HCT116 (cell line): ENCODE results near the gene GAS2L2. TPM values are rescaled to one million over a fixed set of nuclear protein-coding genes. Genes with fewer than 3 reads are reported as not detected.

Source experiments
- ATAC-seq: fragments of 200-7000 bp; cut with Tn5 transposase; 2 replicates; pipeline ENCODE4 v1.9.1; 2020; ENCODE audit warnings: mild to moderate bottlenecking, moderate library complexity
- BruUV-seq: library from RNA; stranded (reverse); fragments of 400-500 nt; replicated peaks from 2 replicates; lab custom pipeline; 2021; lab: Mats Ljungman, UMichigan
- CTCF ChIA-PET: fragments of 300-600 bp; sonication (Branson Sonifier 250); formaldehyde crosslinking; loops from one replicate; lab custom pipeline; 2021; ENCODE audit warnings: antibody characterized with exemption; lab: Charles Lee
- POLR2A ChIA-PET: fragments of 300-600, 350-600 bp; sonication (Branson Sonifier 250); formaldehyde crosslinking; loops from one replicate; lab custom pipeline; 2021; ENCODE audit warnings: antibody characterized with exemption; lab: Charles Lee
- RAD21 ChIA-PET, 2 experiments: fragments of 300-600 bp; sonication (Branson Sonifier 250); formaldehyde crosslinking; loops; one replicate each; lab custom pipeline; 2023; ENCODE audit warnings: low total read pairs in 2 of 2; ENCODE audit not compliant: uncharacterized antibody in 2 of 2, unreplicated experiment in 2 of 2, low non-redundant PET in 1 of 2; lab: Charles Lee
- DNase-seq: peaks from one replicate; pipeline ENCODE4 v3.0.0-alpha.2; 2010; ENCODE audit warnings: low read depth, low spot score
- H2AFZ ChIP-seq: fragments of 200-600 bp; shearing (Covaris generic), sonication (generic); 2 replicates; pipeline ENCODE4 v1.6.1; 2017; ENCODE audit warnings: low read depth, mixed run types, mixed read lengths, antibody characterized with exemption, low read length; ENCODE audit not compliant: poor library complexity, severe bottlenecking
- H3K27ac ChIP-seq: 2 replicates; pipeline ENCODE4 v1.5.1; 2012; ENCODE audit warnings: low read depth, low read length
- H3K27me3 ChIP-seq: fragments of 200-600 bp; sonication (generic); 2 replicates; pipeline ENCODE4 v1.6.1; 2016; ENCODE audit warnings: mixed run types, low read length, mixed read lengths; ENCODE audit not compliant: insufficient read depth
- H3K36me3 ChIP-seq, 2 experiments: fragments of 200-500 bp in 1 of 2; fragments of 200-600 bp in 1 of 2; sonication (Bioruptor generic) in 1 of 2; sonication (generic) in 1 of 2; 2 replicates each; pipeline versions ENCODE4 v1.5.1 to v1.6.1; 2014 to 2016; ENCODE audit warnings: low read length in 2 of 2, inconsistent platforms in 1 of 2, mixed read lengths in 1 of 2, mixed run types in 1 of 2; ENCODE audit not compliant: insufficient read depth in 2 of 2, control insufficient read depth in 1 of 2
- H3K4me1 ChIP-seq, 2 experiments: fragments of 200-600 bp in 1 of 2; sonication (generic) in 1 of 2; 2 replicates each; pipeline versions ENCODE4 v1.5.1 to v1.6.1; 2012 to 2017; ENCODE audit warnings: low read length in 2 of 2, inconsistent platforms in 1 of 2, mild to moderate bottlenecking in 1 of 2, mixed read lengths in 1 of 2, mixed run types in 1 of 2, moderate library complexity in 1 of 2; ENCODE audit not compliant: insufficient read depth in 2 of 2, control insufficient read depth in 1 of 2
- H3K4me2 ChIP-seq: fragments of 200-600 bp; sonication (generic); 2 replicates; pipeline ENCODE4 v1.6.1; 2017; ENCODE audit warnings: mixed run types, low read length, mixed read lengths
- H3K4me3 ChIP-seq, 2 experiments: fragments of 200-600 bp in 1 of 2; sonication (generic) in 1 of 2; replicated peaks in 1 of 2; 2 replicates each; pipeline ENCODE4 v1.5.1; 2011 to 2016; ENCODE audit warnings: low read length in 2 of 2, control low read depth in 1 of 2, low read depth in 1 of 2, mild to moderate bottlenecking in 1 of 2, mixed read lengths in 1 of 2, mixed run types in 1 of 2
- H3K79me2 ChIP-seq: fragments of 200-600 bp; sonication (generic); 2 replicates; pipeline ENCODE4 v1.6.1; 2017; ENCODE audit warnings: mild to moderate bottlenecking, mixed run types, low read length, moderate library complexity, mixed read lengths; ENCODE audit not compliant: insufficient read depth
- H3K9ac ChIP-seq: fragments of 200-600 bp; sonication (generic); 2 replicates; pipeline ENCODE4 v1.6.1; 2016; ENCODE audit warnings: low read length, mixed read lengths
- H3K9me2 ChIP-seq: fragments of 200-600 bp; sonication (generic), shearing (Covaris generic); 2 replicates; pipeline ENCODE4 v1.6.1; 2017; ENCODE audit warnings: mixed run types, mild to moderate bottlenecking, moderate library complexity; ENCODE audit not compliant: insufficient read depth
- H3K9me3 ChIP-seq, 2 experiments: fragments of 200-500 bp in 1 of 2; fragments of 200-600 bp in 1 of 2; sonication (Bioruptor generic) in 1 of 2; sonication (generic) in 1 of 2; 2 replicates each; pipeline ENCODE4 v1.6.1; 2014 to 2017; ENCODE audit warnings: low read length in 2 of 2, mixed read lengths in 2 of 2, inconsistent platforms in 1 of 2, low read depth in 1 of 2, mild to moderate bottlenecking in 1 of 2, mixed run types in 1 of 2, moderate library complexity in 1 of 2; ENCODE audit not compliant: control insufficient read depth in 1 of 2, insufficient read depth in 1 of 2
- H4K20me1 ChIP-seq: fragments of 200-600 bp; sonication (generic), shearing (Covaris generic); 2 replicates; pipeline ENCODE4 v1.6.1; 2017; ENCODE audit warnings: mixed run types, mild to moderate bottlenecking, moderate library complexity; ENCODE audit not compliant: insufficient read depth
- CEBPB ChIP-seq: IDR thresholded peaks from 2 replicates; pipeline ENCODE4 v1.6.1; 2012; ENCODE audit warnings: low read depth
- EZH2 ChIP-seq: fragments of 200-600 bp; sonication (generic); IDR thresholded peaks from 2 replicates; pipeline ENCODE4 v1.6.1; 2017; ENCODE audit warnings: antibody characterized with exemption, mixed run types
- EZH2phosphoT487 ChIP-seq: fragments of 200-600 bp; IDR thresholded peaks from 2 replicates; pipeline ENCODE4 v1.6.1; 2018; ENCODE audit warnings: antibody characterized with exemption, borderline replicate concordance
- JUND ChIP-seq: IDR thresholded peaks from 2 replicates; pipeline ENCODE4 v1.6.1; 2012
- POLR2A ChIP-seq: IDR thresholded peaks from 2 replicates; pipeline ENCODE4 v1.7.0; 2011; ENCODE audit warnings: borderline replicate concordance; ENCODE audit not compliant: insufficient read depth, insufficient read length; ENCODE audit errors: extremely low read depth
- SIN3A ChIP-seq: IDR thresholded peaks from 2 replicates; pipeline ENCODE4 v1.6.1; 2012; ENCODE audit warnings: low read depth
- SRF ChIP-seq: IDR thresholded peaks from 2 replicates; pipeline ENCODE4 v1.6.1; 2012; ENCODE audit warnings: low read depth
- YY1 ChIP-seq: IDR thresholded peaks from 2 replicates; pipeline ENCODE4 v1.6.1; 2011; ENCODE audit warnings: low read length, low read depth, moderate library complexity, mild to moderate bottlenecking; ENCODE audit not compliant: insufficient replicate concordance; ENCODE audit errors: extremely low read depth
- ZFX ChIP-seq: fragments of 450-650 bp; IDR thresholded peaks from 2 replicates; pipeline ENCODE4 v1.6.1; 2017
- ZNF274 ChIP-seq: fragments of 200-500 bp; sonication (Bioruptor generic); IDR thresholded peaks from 2 replicates; pipeline ENCODE4 v1.6.1; 2014; ENCODE audit warnings: mild to moderate bottlenecking, low read depth, low read length, inconsistent platforms
- intact Hi-C: fragments of 100-400 bp; cut with micrococcal nuclease; formaldehyde crosslinking; loops from 2 replicates; pipeline ENCODE4 v1.10.0; 2022
- total RNA-seq: library from RNA; stranded (reverse); gene quantifications from one replicate; pipeline ENCODE4 v1.2.1, GENCODE V29; 2021; ENCODE audit not compliant: unreplicated experiment
- TF ChIP-seq, protein P1 (sequence below): IDR thresholded peaks from 2 replicates; pipeline ENCODE4 v1.6.1; 2011; ENCODE audit warnings: mild to moderate bottlenecking, low read length, moderate library complexity; ENCODE audit not compliant: insufficient replicate concordance; ENCODE audit errors: extremely low read depth
- TF ChIP-seq, protein P2 (sequence below): IDR thresholded peaks from 2 replicates; pipeline ENCODE4 v1.6.1; 2012
- TF ChIP-seq, protein P3 (sequence below): IDR thresholded peaks from 2 replicates; pipeline ENCODE4 v1.6.1; 2012
- TF ChIP-seq, protein P4 (sequence below): IDR thresholded peaks from 2 replicates; pipeline ENCODE4 v1.6.1; 2012; ENCODE audit warnings: low read depth

GAS2L2 gene
- total RNA-seq, 1 experiment from 2014 or later: not detected

- TF ChIP-seq EZH2phosphoT487: no peak
- TF ChIP-seq CEBPB: no peak
- TF ChIP-seq, protein P1, sequence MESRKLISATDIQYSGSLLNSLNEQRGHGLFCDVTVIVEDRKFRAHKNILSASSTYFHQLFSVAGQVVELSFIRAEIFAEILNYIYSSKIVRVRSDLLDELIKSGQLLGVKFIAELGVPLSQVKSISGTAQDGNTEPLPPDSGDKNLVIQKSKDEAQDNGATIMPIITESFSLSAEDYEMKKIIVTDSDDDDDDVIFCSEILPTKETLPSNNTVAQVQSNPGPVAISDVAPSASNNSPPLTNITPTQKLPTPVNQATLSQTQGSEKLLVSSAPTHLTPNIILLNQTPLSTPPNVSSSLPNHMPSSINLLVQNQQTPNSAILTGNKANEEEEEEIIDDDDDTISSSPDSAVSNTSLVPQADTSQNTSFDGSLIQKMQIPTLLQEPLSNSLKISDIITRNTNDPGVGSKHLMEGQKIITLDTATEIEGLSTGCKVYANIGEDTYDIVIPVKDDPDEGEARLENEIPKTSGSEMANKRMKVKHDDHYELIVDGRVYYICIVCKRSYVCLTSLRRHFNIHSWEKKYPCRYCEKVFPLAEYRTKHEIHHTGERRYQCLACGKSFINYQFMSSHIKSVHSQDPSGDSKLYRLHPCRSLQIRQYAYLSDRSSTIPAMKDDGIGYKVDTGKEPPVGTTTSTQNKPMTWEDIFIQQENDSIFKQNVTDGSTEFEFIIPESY: no peak
- TF ChIP-seq JUND: no peak
Observed at GRCh38 chr17:35701491-35701890, 51.5 kb downstream of the GAS2L2 start (continued).

GRCh38 chr17:35700150-35700549, 52.9 kb downstream of the GAS2L2 start:
- CTCF ChIA-PET: no interaction called here
- Histone ChIP-seq H2AFZ (no peak overlapping the region), H3K79me2 (peaks cover 15% of the 10 kb centered on the region; the same call in 1 of the 2 replicates), H3K4me1 (no peaks in the 10 kb centered on the region), H3K27ac (no peak overlapping the region), H3K36me3 (peaks cover 6 to 14% of the 10 kb centered on the region in 2 experiments; a peak in 2 of 4 replicates), H3K9me3 (no peaks in the 10 kb centered on the region), H3K4me3 (no peak overlapping the region), H3K4me2 (no peak overlapping the region), H3K27me3 (no peaks in the 10 kb centered on the region), H4K20me1 (no peaks in the 10 kb centered on the region), H3K9ac (no peak overlapping the region), H3K9me2 (no peaks in the 10 kb centered on the region)
- RAD21 ChIA-PET: no interaction called here
- POLR2A ChIA-PET: no interaction called here
- DNase-seq (no peak), ATAC-seq (no peak)
- BruUV-seq: no TSS peak
- TF ChIP-seq YY1 (no peak), SRF (no peak), CEBPB (no peak), ZNF274 (no peak), POLR2A (no peak), EZH2 (no peak), ZFX (no peak), SIN3A (no peak)
- TF ChIP-seq, protein P2, sequence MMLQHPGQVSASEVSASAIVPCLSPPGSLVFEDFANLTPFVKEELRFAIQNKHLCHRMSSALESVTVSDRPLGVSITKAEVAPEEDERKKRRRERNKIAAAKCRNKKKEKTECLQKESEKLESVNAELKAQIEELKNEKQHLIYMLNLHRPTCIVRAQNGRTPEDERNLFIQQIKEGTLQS: no peak
- TF ChIP-seq, protein P3, sequence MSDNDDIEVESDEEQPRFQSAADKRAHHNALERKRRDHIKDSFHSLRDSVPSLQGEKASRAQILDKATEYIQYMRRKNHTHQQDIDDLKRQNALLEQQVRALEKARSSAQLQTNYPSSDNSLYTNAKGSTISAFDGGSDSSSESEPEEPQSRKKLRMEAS: no peak
- TF ChIP-seq, protein P1: no peak
- TF ChIP-seq, protein P4, sequence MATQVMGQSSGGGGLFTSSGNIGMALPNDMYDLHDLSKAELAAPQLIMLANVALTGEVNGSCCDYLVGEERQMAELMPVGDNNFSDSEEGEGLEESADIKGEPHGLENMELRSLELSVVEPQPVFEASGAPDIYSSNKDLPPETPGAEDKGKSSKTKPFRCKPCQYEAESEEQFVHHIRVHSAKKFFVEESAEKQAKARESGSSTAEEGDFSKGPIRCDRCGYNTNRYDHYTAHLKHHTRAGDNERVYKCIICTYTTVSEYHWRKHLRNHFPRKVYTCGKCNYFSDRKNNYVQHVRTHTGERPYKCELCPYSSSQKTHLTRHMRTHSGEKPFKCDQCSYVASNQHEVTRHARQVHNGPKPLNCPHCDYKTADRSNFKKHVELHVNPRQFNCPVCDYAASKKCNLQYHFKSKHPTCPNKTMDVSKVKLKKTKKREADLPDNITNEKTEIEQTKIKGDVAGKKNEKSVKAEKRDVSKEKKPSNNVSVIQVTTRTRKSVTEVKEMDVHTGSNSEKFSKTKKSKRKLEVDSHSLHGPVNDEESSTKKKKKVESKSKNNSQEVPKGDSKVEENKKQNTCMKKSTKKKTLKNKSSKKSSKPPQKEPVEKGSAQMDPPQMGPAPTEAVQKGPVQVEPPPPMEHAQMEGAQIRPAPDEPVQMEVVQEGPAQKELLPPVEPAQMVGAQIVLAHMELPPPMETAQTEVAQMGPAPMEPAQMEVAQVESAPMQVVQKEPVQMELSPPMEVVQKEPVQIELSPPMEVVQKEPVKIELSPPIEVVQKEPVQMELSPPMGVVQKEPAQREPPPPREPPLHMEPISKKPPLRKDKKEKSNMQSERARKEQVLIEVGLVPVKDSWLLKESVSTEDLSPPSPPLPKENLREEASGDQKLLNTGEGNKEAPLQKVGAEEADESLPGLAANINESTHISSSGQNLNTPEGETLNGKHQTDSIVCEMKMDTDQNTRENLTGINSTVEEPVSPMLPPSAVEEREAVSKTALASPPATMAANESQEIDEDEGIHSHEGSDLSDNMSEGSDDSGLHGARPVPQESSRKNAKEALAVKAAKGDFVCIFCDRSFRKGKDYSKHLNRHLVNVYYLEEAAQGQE: no peak
- intact Hi-C loops: no loop called here
